PC-3 (cell line): ENCODE measurements around the gene CPN2. TPM values are rescaled to one million over a fixed set of nuclear protein-coding genes. Genes with fewer than 3 reads are reported as not detected.

Source experiments
- ATAC-seq: fragments of 200-7000 bp; cut with Tn5 transposase; 2 replicates; pipeline ENCODE4 v1.9.1; 2020; ENCODE audit warnings: mild to moderate bottlenecking, moderate library complexity
- BruUV-seq: library from RNA; stranded (reverse); fragments of 400-500 nt; replicated peaks from 2 replicates; lab custom pipeline; 2021; lab: Mats Ljungman, UMichigan
- CTCF ChIA-PET: fragments of 300-600 bp; sonication (Branson Sonifier 250); formaldehyde crosslinking; loops from one replicate; lab custom pipeline; 2022; ENCODE audit warnings: antibody characterized with exemption; lab: Charles Lee
- POLR2A ChIA-PET: fragments of 300-600 bp; sonication (Branson Sonifier 250); formaldehyde crosslinking; loops from one replicate; lab custom pipeline; 2022; ENCODE audit warnings: antibody characterized with exemption; ENCODE audit not compliant: unreplicated experiment; lab: Charles Lee
- DNase-seq: peaks from one replicate; pipeline ENCODE4 v3.0.0-alpha.2; 2015
- H2AFZ ChIP-seq: fragments of 300-600 bp; sonication (generic); 2 replicates; pipeline ENCODE4 v1.6.0; 2016; ENCODE audit warnings: antibody characterized with exemption, low read length
- H3F3A ChIP-seq: fragments of 300-600 bp; sonication (generic); one replicate; pipeline ENCODE4 v1.6.0; 2017; ENCODE audit warnings: antibody characterized with exemption, low read length, control low read depth, mild to moderate bottlenecking; ENCODE audit not compliant: unreplicated experiment
- H3K27ac ChIP-seq: fragments of 300-600 bp; sonication (generic); 2 replicates; pipeline ENCODE4 v1.5.1; 2016; ENCODE audit warnings: mild to moderate bottlenecking, low read length
- H3K27me3 ChIP-seq: fragments of 300-600 bp; sonication (generic); 2 replicates; pipeline ENCODE4 v1.6.1; 2016; ENCODE audit warnings: low read length, mixed read lengths
- H3K36me3 ChIP-seq: fragments of 300-600 bp; sonication (generic); 2 replicates; pipeline ENCODE4 v1.6.1; 2016; ENCODE audit warnings: low read depth, mixed run types, low read length, mixed read lengths
- H3K4me1 ChIP-seq: fragments of 300-600 bp; sonication (generic); 2 replicates; pipeline ENCODE4 v1.5.1; 2016; ENCODE audit warnings: low read length; ENCODE audit not compliant: insufficient read depth
- H3K4me2 ChIP-seq: fragments of 300-600 bp; sonication (generic); 2 replicates; pipeline ENCODE4 v1.6.0; 2016; ENCODE audit warnings: low read length
- H3K4me3 ChIP-seq: fragments of 300-600 bp; sonication (generic); 2 replicates; pipeline ENCODE4 v1.5.1; 2016; ENCODE audit warnings: mild to moderate bottlenecking, low read length, mixed read lengths
- H3K79me2 ChIP-seq: fragments of 300-600 bp; sonication (generic); 2 replicates; pipeline ENCODE4 v1.6.1; 2017; ENCODE audit warnings: low read length, mixed read lengths
- H3K9ac ChIP-seq: fragments of 300-600 bp; sonication (generic); 2 replicates; pipeline ENCODE4 v1.6.0; 2016; ENCODE audit warnings: mild to moderate bottlenecking, low read length
- H3K9me2 ChIP-seq: fragments of 300-600 bp; sonication (generic); replicated peaks from 2 replicates; pipeline ENCODE4 v1.6.1; 2016; ENCODE audit warnings: mixed run types, low read length, mixed read lengths
- H3K9me3 ChIP-seq: fragments of 300-600 bp; sonication (generic); 2 replicates; pipeline ENCODE4 v1.6.1; 2016; ENCODE audit warnings: low read length, mixed read lengths
- H4K20me1 ChIP-seq: fragments of 300-600 bp; sonication (generic); 2 replicates; pipeline ENCODE4 v1.6.1; 2016; ENCODE audit warnings: low read length, mixed read lengths
- EZH2 ChIP-seq: fragments of 300-600 bp; sonication (generic); IDR thresholded peaks from one replicate; pipeline ENCODE4 v1.6.1; 2017; ENCODE audit warnings: antibody characterized with exemption, mild to moderate bottlenecking, low read length; ENCODE audit not compliant: unreplicated experiment
- EZH2phosphoT487 ChIP-seq: fragments of 300-600 bp; sonication (generic); IDR thresholded peaks from 2 replicates; pipeline ENCODE4 v1.6.1; 2018; ENCODE audit warnings: mild to moderate bottlenecking, antibody characterized with exemption, low read length, borderline replicate concordance
- intact Hi-C: fragments of 100-400 bp; cut with micrococcal nuclease; formaldehyde crosslinking; loops from 2 replicates; pipeline ENCODE4 v1.9.0; 2023
- total RNA-seq: library from RNA; depleted of rRNA; stranded (reverse); fragments of >200 nt; gene quantifications from 2 replicates; pipeline ENCODE4 v1.2.3, GENCODE V29; 2014
- TF ChIP-seq, protein P1 (sequence below): fragments of 300-600 bp; sonication (generic); conservative IDR thresholded peaks from 2 replicates; pipeline ENCODE4 v1.5.1; 2017; ENCODE audit warnings: antibody characterized with exemption, low read depth, mild to moderate bottlenecking, low read length

Gene CPN2
- total RNA-seq, 1 experiment from 2014 or later, result 0.07 TPM

DNA sequence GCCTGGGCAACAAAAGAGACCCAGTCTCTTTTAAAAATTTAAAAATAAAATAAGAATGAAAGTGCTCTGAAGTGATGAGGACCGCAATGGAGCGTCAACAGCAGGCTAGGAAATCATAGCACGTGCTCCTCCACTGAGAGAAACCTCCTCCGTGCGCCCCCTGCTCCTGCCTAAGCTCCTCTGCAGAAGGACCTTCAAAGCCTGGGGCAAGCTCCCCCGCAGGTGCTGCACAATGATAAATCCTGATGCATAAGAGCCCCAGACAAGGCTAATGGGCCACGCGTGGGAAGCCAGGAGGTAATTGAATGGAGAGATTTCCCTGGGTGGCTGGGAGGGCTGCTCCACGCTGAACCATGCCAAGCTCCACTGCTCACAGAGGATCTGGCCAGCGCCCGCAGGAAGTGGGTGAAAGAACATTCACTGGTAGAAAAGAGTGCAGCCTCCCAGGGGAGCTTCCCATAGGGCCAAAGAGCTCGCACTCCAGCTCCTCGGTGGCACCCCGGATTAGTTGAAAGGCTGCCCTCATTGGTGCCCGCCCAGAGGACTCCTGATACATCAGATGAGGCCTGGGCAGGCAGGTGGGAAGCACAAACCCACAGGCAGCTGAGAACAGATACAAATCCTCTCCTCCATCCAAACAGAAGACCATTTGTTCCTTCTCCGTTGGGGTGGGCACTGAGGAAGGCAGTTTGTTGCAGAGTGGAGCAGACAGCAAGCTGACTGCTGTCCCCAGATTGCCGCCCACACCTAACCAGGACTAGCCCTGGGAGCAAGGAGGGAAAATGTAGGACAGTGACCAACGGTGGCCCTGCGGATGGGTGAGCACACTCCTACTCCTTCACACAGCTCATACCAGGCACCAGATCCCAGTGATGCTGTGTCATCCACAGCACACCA is 52.5 kb downstream of the CPN2 start:
- Histone ChIP-seq H3K9me2 (no peaks in the 10 kb centered on the region), H3K9ac (no peak overlapping the region), H3K27ac (no peak overlapping the region), H3K36me3 (no peaks in the 10 kb centered on the region), H3K4me1 (peaks cover 11% of the 10 kb centered on the region), H3K4me2 (no peak overlapping the region), H2AFZ (no peak overlapping the region), H3K27me3 (no peaks in the 10 kb centered on the region), H4K20me1 (no peaks in the 10 kb centered on the region), H3K9me3 (no peaks in the 10 kb centered on the region), H3K79me2 (no peaks in the 10 kb centered on the region), H3K4me3 (no peak overlapping the region), H3F3A (no peaks in the 10 kb centered on the region)
- BruUV-seq, result no TSS peak
- TF ChIP-seq, protein P1, sequence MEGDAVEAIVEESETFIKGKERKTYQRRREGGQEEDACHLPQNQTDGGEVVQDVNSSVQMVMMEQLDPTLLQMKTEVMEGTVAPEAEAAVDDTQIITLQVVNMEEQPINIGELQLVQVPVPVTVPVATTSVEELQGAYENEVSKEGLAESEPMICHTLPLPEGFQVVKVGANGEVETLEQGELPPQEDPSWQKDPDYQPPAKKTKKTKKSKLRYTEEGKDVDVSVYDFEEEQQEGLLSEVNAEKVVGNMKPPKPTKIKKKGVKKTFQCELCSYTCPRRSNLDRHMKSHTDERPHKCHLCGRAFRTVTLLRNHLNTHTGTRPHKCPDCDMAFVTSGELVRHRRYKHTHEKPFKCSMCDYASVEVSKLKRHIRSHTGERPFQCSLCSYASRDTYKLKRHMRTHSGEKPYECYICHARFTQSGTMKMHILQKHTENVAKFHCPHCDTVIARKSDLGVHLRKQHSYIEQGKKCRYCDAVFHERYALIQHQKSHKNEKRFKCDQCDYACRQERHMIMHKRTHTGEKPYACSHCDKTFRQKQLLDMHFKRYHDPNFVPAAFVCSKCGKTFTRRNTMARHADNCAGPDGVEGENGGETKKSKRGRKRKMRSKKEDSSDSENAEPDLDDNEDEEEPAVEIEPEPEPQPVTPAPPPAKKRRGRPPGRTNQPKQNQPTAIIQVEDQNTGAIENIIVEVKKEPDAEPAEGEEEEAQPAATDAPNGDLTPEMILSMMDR, result no peak
- no peak for TF ChIP-seq EZH2phosphoT487
- no peak for TF ChIP-seq EZH2
- no peak for ATAC-seq
- POLR2A ChIA-PET, result interaction anchor here (0.5 kb wide), 1 partner anchor 164 kb away, joined by 3 read pairs; no protein-coding TSS in a partner anchor
- CTCF ChIA-PET, result interaction anchor here (0.8 kb wide), 1 partner anchor 17 kb away, joined by 3 read pairs; no protein-coding TSS in a partner anchor
- no peak for DNase-seq
- intact Hi-C loops, result no loop called here

GRCh38 chr3:194296454-194297263 is 54.5 kb downstream of the CPN2 start:
- intact Hi-C loops, result no loop called here
- Histone ChIP-seq H3K79me2 (no peaks in the 10 kb centered on the region), H3K36me3 (no peaks in the 10 kb centered on the region), H3K9ac (peak overlapping the region; percentile 36), H3K9me3 (no peaks in the 10 kb centered on the region), H2AFZ (peak overlapping the region; percentile 82), H3K27ac (peak overlapping the region; percentile 56), H3K27me3 (no peaks in the 10 kb centered on the region), H4K20me1 (no peaks in the 10 kb centered on the region), H3K4me3 (peak overlapping the region; percentile 34; the same call in 1 of the 2 replicates), H3F3A (no peaks in the 10 kb centered on the region), H3K4me1 (peaks cover 11% of the 10 kb centered on the region), H3K4me2 (peak overlapping the region; percentile 82), H3K9me2 (no peaks in the 10 kb centered on the region)
- TF ChIP-seq, protein P1, result no peak
- no peak for TF ChIP-seq EZH2
- TF ChIP-seq EZH2phosphoT487, result no peak
- POLR2A ChIA-PET, result no interaction called here
- TSS peak; percentile 68 for BruUV-seq
- CTCF ChIA-PET, result no interaction called here
- peak; percentile 85 for ATAC-seq
- peak; percentile 94 for DNase-seq
